Activated CD4-positive, alpha-beta T cell treated with anti-CD3 and anti-CD28 coated beads, Interleukin-2, amount 10 ng/mL, durations not matched to agents 7 days and 5 days (primary cell): ENCODE data around the gene PLA2R1. TPM values are rescaled to one million over a fixed set of nuclear protein-coding genes. Genes with fewer than 3 reads are reported as not detected.

Source experiments
- CTCF ChIA-PET: fragments of 350-600 bp; sonication (Branson Sonifier 250); formaldehyde crosslinking; loops from one replicate; lab custom pipeline; 2021; ENCODE audit warnings: antibody characterized with exemption; lab: Charles Lee
- POLR2A ChIA-PET: fragments of 350-600 bp; sonication (Branson Sonifier 250); formaldehyde crosslinking; loops from one replicate; lab custom pipeline; 2021; ENCODE audit warnings: antibody characterized with exemption; lab: Charles Lee
- DNase-seq: peaks from one replicate; pipeline ENCODE4 v3.0.0-alpha.2; 2020
- H3K27ac Mint-ChIP-seq: one replicate; pipeline ENCODE4 v1.8.0; 2021; ENCODE audit warnings: mild to moderate bottlenecking, moderate library complexity, mixed read lengths
- H3K27me3 Mint-ChIP-seq: one replicate; pipeline ENCODE4 v1.8.0; 2021; ENCODE audit warnings: mixed read lengths
- H3K36me3 Mint-ChIP-seq: one replicate; pipeline ENCODE4 v1.8.0; 2021; ENCODE audit warnings: low read depth, mixed read lengths
- H3K4me1 Mint-ChIP-seq: one replicate; pipeline ENCODE4 v1.8.0; 2021; ENCODE audit warnings: mixed read lengths
- H3K4me3 Mint-ChIP-seq: one replicate; pipeline ENCODE4 v1.8.0; 2021; ENCODE audit warnings: mild to moderate bottlenecking, moderate library complexity, mixed read lengths
- H3K9me3 Mint-ChIP-seq: one replicate; pipeline ENCODE4 v1.8.0; 2021; ENCODE audit warnings: mixed read lengths
- total RNA-seq, 2 experiments: library from RNA; stranded (reverse); gene quantifications; one replicate each; pipeline ENCODE4 v1.2.3, GENCODE V29; 2021

Gene PLA2R1
- total RNA-seq, 2 experiments from 2014 or later: not detected

GRCh38 chr2:159903443-159904126 lies 158.8 kb downstream of the PLA2R1 start:
- peaks cover 45% of the 10 kb centered on the region for H3K4me1 Mint-ChIP-seq

GRCh38 chr2:159902722-159903121 lies 159.7 kb downstream of the PLA2R1 start:
- peak overlapping the region; percentile 100 for H3K27ac Mint-ChIP-seq
- H3K4me3 Mint-ChIP-seq: peak overlapping the region; percentile 100
- no peaks in the 10 kb centered on the region for H3K9me3 Mint-ChIP-seq
- DNase-seq: no peak
- POLR2A ChIA-PET: no interaction called here
- H3K36me3 Mint-ChIP-seq: peaks cover 18% of the 10 kb centered on the region
- peaks cover 49% of the 10 kb centered on the region for H3K4me1 Mint-ChIP-seq
- H3K27me3 Mint-ChIP-seq: no peaks in the 10 kb centered on the region
- CTCF ChIA-PET: interaction anchor here (1.1 kb wide), 1 partner anchor 17 kb away, joined by 4 read pairs; no protein-coding TSS in a partner anchor

More at GRCh38 chr2:159903443-159904126, 158.8 kb downstream of the PLA2R1 start:
- H3K27me3 Mint-ChIP-seq: no peaks in the 10 kb centered on the region
- CTCF ChIA-PET: interaction anchor here (0.6 to 1.3 kb wide), 5 partner anchors 11 to 581 kb away, joined by 3 to 6 read pairs (median 3); no protein-coding TSS in a partner anchor
- H3K27ac Mint-ChIP-seq: peak overlapping the region; percentile 100
- H3K4me3 Mint-ChIP-seq: peak overlapping the region; percentile 100
- DNase-seq: peak; percentile 81
- no peaks in the 10 kb centered on the region for H3K9me3 Mint-ChIP-seq
- POLR2A ChIA-PET: interaction anchor here (0.6 kb wide), 1 partner anchor 65 kb away, joined by 3 read pairs; no protein-coding TSS in a partner anchor
- peaks cover 13% of the 10 kb centered on the region for H3K36me3 Mint-ChIP-seq

- Mint-ChIP-seq H3K4me3 (no peak overlapping the region), H3K4me1 (peaks cover 56% of the 10 kb centered on the region), H3K9me3 (no peaks in the 10 kb centered on the region), H3K27me3 (no peaks in the 10 kb centered on the region), H3K27ac (no peak overlapping the region), H3K36me3 (peaks cover 18% of the 10 kb centered on the region)
- no peak for DNase-seq
- ChIA-PET CTCF (interaction anchor here (1.2 kb wide), 1 partner anchor 10 kb away, joined by 4 read pairs; no protein-coding TSS in a partner anchor), POLR2A (no interaction called here)
These were observed 162.1 kb downstream of the PLA2R1 start for GRCh38 chr2:159900343-159900742.

- ChIA-PET CTCF (no interaction called here), POLR2A (no interaction called here)
- H3K27ac Mint-ChIP-seq: no peak overlapping the region
- H3K4me1 Mint-ChIP-seq: peaks cover 47% of the 10 kb centered on the region
- peaks cover 22% of the 10 kb centered on the region for H3K36me3 Mint-ChIP-seq
- H3K9me3 Mint-ChIP-seq: no peaks in the 10 kb centered on the region
- DNase-seq: no peak
- H3K27me3 Mint-ChIP-seq: no peaks in the 10 kb centered on the region
- H3K4me3 Mint-ChIP-seq: no peak overlapping the region
These were observed 164.0 kb downstream of the PLA2R1 start for GRCh38 chr2:159898441-159898840.

GRCh38 chr2:159897720-159898119 lies 164.7 kb downstream of the PLA2R1 start:
- CTCF ChIA-PET: no interaction called here
- H3K4me3 Mint-ChIP-seq: no peak overlapping the region
- no peaks in the 10 kb centered on the region for H3K27me3 Mint-ChIP-seq
- POLR2A ChIA-PET: no interaction called here
- H3K4me1 Mint-ChIP-seq: peaks cover 40% of the 10 kb centered on the region
- H3K36me3 Mint-ChIP-seq: peaks cover 24% of the 10 kb centered on the region
- H3K9me3 Mint-ChIP-seq: no peaks in the 10 kb centered on the region
- DNase-seq: no peak
- no peak overlapping the region for H3K27ac Mint-ChIP-seq

- no peaks in the 10 kb centered on the region for H3K9me3 Mint-ChIP-seq
- peaks cover 27% of the 10 kb centered on the region for H3K36me3 Mint-ChIP-seq
- H3K4me3 Mint-ChIP-seq: no peak overlapping the region
- no peak for DNase-seq
- ChIA-PET CTCF (no interaction called here), POLR2A (no interaction called here)
- H3K27me3 Mint-ChIP-seq: no peaks in the 10 kb centered on the region
- peaks cover 34% of the 10 kb centered on the region for H3K4me1 Mint-ChIP-seq
- no peak overlapping the region for H3K27ac Mint-ChIP-seq
These were observed 165.3 kb downstream of the PLA2R1 start for GRCh38 chr2:159897081-159897480.

- no peak overlapping the region for H3K4me3 Mint-ChIP-seq
- POLR2A ChIA-PET: interaction anchor here (1.1 kb wide), 1 partner anchor 10 kb away, joined by 4 read pairs; no protein-coding TSS in a partner anchor
- H3K9me3 Mint-ChIP-seq: no peaks in the 10 kb centered on the region
- no peak overlapping the region for H3K27ac Mint-ChIP-seq
- no peak for DNase-seq
- H3K36me3 Mint-ChIP-seq: peaks cover 26% of the 10 kb centered on the region
- peaks cover 23% of the 10 kb centered on the region for H3K4me1 Mint-ChIP-seq
- no peaks in the 10 kb centered on the region for H3K27me3 Mint-ChIP-seq
- CTCF ChIA-PET: interaction anchor here (0.6 kb wide), 1 partner anchor 51 kb away, joined by 3 read pairs; no protein-coding TSS in a partner anchor
These were observed 167.0 kb downstream of the PLA2R1 start for GRCh38 chr2:159895258-159896065.

GRCh38 chr2:159894145-159894838 lies 168.1 kb downstream of the PLA2R1 start:
- DNase-seq: no peak
- Mint-ChIP-seq H3K4me1 (peaks cover 19% of the 10 kb centered on the region), H3K9me3 (no peaks in the 10 kb centered on the region), H3K4me3 (no peak overlapping the region), H3K36me3 (peaks cover 31% of the 10 kb centered on the region), H3K27me3 (no peaks in the 10 kb centered on the region), H3K27ac (no peak overlapping the region)
- POLR2A ChIA-PET: interaction anchor here (1.1 kb wide), 1 partner anchor 8 kb away, joined by 4 read pairs; no protein-coding TSS in a partner anchor
- CTCF ChIA-PET: no interaction called here

GRCh38 chr2:159892990-159893810 lies 169.2 kb downstream of the PLA2R1 start:
- Mint-ChIP-seq H3K4me1 (peaks cover 17% of the 10 kb centered on the region), H3K4me3 (no peak overlapping the region), H3K27ac (no peak overlapping the region), H3K27me3 (no peaks in the 10 kb centered on the region), H3K9me3 (no peaks in the 10 kb centered on the region), H3K36me3 (peaks cover 30% of the 10 kb centered on the region)
- CTCF ChIA-PET: no interaction called here
- DNase-seq: no peak
- POLR2A ChIA-PET: no interaction called here

GRCh38 chr2:159891917-159892730 lies 170.3 kb downstream of the PLA2R1 start:
- Mint-ChIP-seq H3K9me3 (no peaks in the 10 kb centered on the region), H3K4me1 (peaks cover 15% of the 10 kb centered on the region), H3K4me3 (no peak overlapping the region), H3K27me3 (no peaks in the 10 kb centered on the region), H3K36me3 (peaks cover 25% of the 10 kb centered on the region), H3K27ac (no peak overlapping the region)
- ChIA-PET POLR2A (no interaction called here), CTCF (no interaction called here)
- DNase-seq: no peak

- H3K27me3 Mint-ChIP-seq: no peaks in the 10 kb centered on the region
- ChIA-PET CTCF (interaction anchor here (1.5 kb wide), 1 partner anchor 16 kb away, joined by 4 read pairs; no protein-coding TSS in a partner anchor), POLR2A (no interaction called here)
- DNase-seq: no peak
- H3K27ac Mint-ChIP-seq: no peak overlapping the region
- no peak overlapping the region for H3K4me3 Mint-ChIP-seq
- peaks cover 25% of the 10 kb centered on the region for H3K36me3 Mint-ChIP-seq
- H3K4me1 Mint-ChIP-seq: peaks cover 12% of the 10 kb centered on the region
- no peaks in the 10 kb centered on the region for H3K9me3 Mint-ChIP-seq
These were observed 171.2 kb downstream of the PLA2R1 start for GRCh38 chr2:159891267-159891588.
